Measurements from ENCODE around the gene FAM111B.

FAM111B gene

DNA sequence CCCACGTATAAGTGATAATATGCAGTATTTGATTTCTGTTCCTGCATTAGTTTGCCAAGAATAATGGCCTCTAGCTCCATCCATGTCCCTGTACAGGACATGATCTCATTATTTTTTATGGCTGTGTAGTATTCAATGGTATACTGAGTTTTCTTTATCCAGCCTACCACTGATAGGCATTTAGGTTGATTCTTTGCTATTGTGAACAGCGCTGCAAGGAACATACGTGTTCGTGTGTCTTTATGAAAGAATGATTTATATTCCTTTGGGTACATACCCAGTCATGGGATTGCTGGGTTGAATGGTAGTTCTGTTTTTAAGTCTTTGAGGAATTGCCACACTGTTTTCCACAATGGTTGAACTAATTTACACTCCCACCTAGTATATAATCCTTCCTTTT lies 34.2 kb downstream of the FAM111B start:
- ChIA-PET POLR2A (no interaction called here), CTCF (no interaction called here)
- DNase-seq (ENCODE audit: extremely low spot score) = no peak
- TF ChIP-seq FOXA1 (IDR thresholded peaks at IDR 0.05) (no peak), NFRKB (IDR thresholded peaks at IDR 0.05) (no peak), SP1 (IDR thresholded peaks at IDR 0.05) (no peak), TARDBP (IDR thresholded peaks at IDR 0.05) (no peak)

DNA sequence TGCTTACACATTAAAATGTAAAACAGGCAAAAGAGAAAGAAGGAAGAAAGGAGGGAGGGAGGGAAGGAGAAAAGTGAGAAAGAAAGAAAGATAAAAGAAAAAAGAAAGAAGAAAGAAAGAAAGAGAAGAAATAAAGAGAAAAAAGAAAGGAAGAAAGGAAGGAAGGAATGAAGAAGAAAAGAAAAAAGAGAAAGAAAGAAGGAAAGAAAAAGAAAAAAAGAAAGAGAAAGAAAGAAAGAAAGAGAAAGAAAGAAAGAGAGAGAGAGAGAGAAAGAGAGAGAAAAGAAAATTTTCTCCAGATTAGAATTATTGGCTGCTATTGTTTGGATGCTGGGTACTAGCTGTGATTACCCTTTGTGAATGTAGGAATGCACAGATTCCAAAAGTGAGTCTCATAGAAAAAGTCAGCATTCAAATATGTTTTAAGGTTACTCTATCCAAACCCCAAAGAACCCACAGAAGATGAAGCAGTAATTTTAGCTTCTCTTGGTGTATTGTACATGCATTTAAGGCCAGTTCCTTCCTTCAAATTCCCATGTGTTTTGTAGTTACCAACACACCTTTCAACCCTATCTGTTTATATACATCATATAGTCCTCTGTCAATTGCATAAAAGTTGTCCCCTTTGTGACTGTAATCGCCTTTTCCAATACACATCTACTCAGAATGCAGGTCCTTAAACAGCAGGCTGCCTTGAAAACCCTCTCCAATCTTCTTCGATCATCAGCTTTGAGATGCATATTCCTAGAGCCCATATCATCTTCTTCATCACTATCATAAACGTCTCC lies 34.8 kb downstream of the FAM111B start:
- POLR2A ChIA-PET = interaction anchor here (0.9 to 1.4 kb wide), 2 partner anchors 16 to 564 kb away, joined by 3 read pairs; no protein-coding TSS in a partner anchor
- TF ChIP-seq TARDBP (IDR thresholded peaks at IDR 0.05) (no peak), L3MBTL2 (conservative IDR thresholded peaks at IDR 0.05) (no peak), ZNF384 (IDR thresholded peaks at IDR 0.05) (no peak), SP1 (IDR thresholded peaks at IDR 0.05) (no peak), FOXK2 (IDR thresholded peaks at IDR 0.05) (no peak), LEF1 (IDR thresholded peaks at IDR 0.05; ENCODE audit: borderline replicate concordance) (no peak), ELF4 (IDR thresholded peaks at IDR 0.05) (no peak), BHLHE40 (IDR thresholded peaks at IDR 0.05; ENCODE audit: borderline replicate concordance) (no peak), SUZ12 (IDR thresholded peaks at IDR 0.05) (no peak), FOXA1 (IDR thresholded peaks at IDR 0.05) (no peak), FOXM1 (IDR thresholded peaks at IDR 0.05; ENCODE audit: borderline replicate concordance) (no peak), CTBP1 (IDR thresholded peaks at IDR 0.05; ENCODE audit: borderline replicate concordance) (no peak), HDGF (IDR thresholded peaks at IDR 0.05; ENCODE audit: borderline replicate concordance) (no peak), ARNT (IDR thresholded peaks at IDR 0.05) (no peak), NFRKB (IDR thresholded peaks at IDR 0.05) (no peak)
- TF ChIP-seq, protein P1, sequence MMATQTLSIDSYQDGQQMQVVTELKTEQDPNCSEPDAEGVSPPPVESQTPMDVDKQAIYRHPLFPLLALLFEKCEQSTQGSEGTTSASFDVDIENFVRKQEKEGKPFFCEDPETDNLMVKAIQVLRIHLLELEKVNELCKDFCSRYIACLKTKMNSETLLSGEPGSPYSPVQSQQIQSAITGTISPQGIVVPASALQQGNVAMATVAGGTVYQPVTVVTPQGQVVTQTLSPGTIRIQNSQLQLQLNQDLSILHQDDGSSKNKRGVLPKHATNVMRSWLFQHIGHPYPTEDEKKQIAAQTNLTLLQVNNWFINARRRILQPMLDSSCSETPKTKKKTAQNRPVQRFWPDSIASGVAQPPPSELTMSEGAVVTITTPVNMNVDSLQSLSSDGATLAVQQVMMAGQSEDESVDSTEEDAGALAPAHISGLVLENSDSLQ (IDR thresholded peaks at IDR 0.05) = no peak
- CTCF ChIA-PET = interaction anchor here (0.5 to 1.6 kb wide), 3 partner anchors 16 to 820 kb away, joined by 3 to 7 read pairs (median 5); no protein-coding TSS in a partner anchor
- DNase-seq (ENCODE audit: extremely low spot score) = no peak

- ChIA-PET POLR2A (interaction anchor here (0.9 to 1.4 kb wide), 2 partner anchors 15 to 565 kb away, joined by 3 read pairs; no protein-coding TSS in a partner anchor), CTCF (interaction anchor here (0.7 to 1.6 kb wide), 2 partner anchors 15 to 820 kb away, joined by 3 to 7 read pairs; no protein-coding TSS in a partner anchor)
- DNase-seq (ENCODE audit: extremely low spot score) = no peak
- TF ChIP-seq HDGF (IDR thresholded peaks at IDR 0.05; ENCODE audit: borderline replicate concordance) = no peak
- TF ChIP-seq TARDBP (IDR thresholded peaks at IDR 0.05) = no peak
- no peak for TF ChIP-seq ZNF384 (IDR thresholded peaks at IDR 0.05)
- TF ChIP-seq, protein P1 (IDR thresholded peaks at IDR 0.05) = no peak
- no peak for TF ChIP-seq CTBP1 (IDR thresholded peaks at IDR 0.05; ENCODE audit: borderline replicate concordance)
- TF ChIP-seq SUZ12 (IDR thresholded peaks at IDR 0.05) = no peak
- no peak for TF ChIP-seq ARNT (IDR thresholded peaks at IDR 0.05)
Measured at GRCh38 chr11:59142530-59143507, 35.8 kb downstream of the FAM111B start, which contains the start of gene FAM111A. Gene FAM111A (plus strand): TSS chr11:59142856. CDS start chr11:59148873, 6,017 bp downstream.

GRCh38 chr11:59144096-59144495 lies 37.1 kb downstream of the FAM111B start:
- no peak for DNase-seq (ENCODE audit: extremely low spot score)
- no peak for TF ChIP-seq CTBP1 (IDR thresholded peaks at IDR 0.05; ENCODE audit: borderline replicate concordance)
- no peak for TF ChIP-seq ARNT (IDR thresholded peaks at IDR 0.05)
- TF ChIP-seq FOXA1 (IDR thresholded peaks at IDR 0.05) = no peak
- TF ChIP-seq TARDBP (IDR thresholded peaks at IDR 0.05) = no peak
- no peak for TF ChIP-seq LEF1 (IDR thresholded peaks at IDR 0.05; ENCODE audit: borderline replicate concordance)
- no peak for TF ChIP-seq ZNF384 (IDR thresholded peaks at IDR 0.05)
- no peak for TF ChIP-seq SUZ12 (IDR thresholded peaks at IDR 0.05)
- TF ChIP-seq L3MBTL2 (conservative IDR thresholded peaks at IDR 0.05) = no peak
- ChIA-PET POLR2A (no interaction called here), CTCF (interaction anchor here (1.0 kb wide), 1 partner anchor 14 kb away, joined by 4 read pairs; no protein-coding TSS in a partner anchor)

DNA sequence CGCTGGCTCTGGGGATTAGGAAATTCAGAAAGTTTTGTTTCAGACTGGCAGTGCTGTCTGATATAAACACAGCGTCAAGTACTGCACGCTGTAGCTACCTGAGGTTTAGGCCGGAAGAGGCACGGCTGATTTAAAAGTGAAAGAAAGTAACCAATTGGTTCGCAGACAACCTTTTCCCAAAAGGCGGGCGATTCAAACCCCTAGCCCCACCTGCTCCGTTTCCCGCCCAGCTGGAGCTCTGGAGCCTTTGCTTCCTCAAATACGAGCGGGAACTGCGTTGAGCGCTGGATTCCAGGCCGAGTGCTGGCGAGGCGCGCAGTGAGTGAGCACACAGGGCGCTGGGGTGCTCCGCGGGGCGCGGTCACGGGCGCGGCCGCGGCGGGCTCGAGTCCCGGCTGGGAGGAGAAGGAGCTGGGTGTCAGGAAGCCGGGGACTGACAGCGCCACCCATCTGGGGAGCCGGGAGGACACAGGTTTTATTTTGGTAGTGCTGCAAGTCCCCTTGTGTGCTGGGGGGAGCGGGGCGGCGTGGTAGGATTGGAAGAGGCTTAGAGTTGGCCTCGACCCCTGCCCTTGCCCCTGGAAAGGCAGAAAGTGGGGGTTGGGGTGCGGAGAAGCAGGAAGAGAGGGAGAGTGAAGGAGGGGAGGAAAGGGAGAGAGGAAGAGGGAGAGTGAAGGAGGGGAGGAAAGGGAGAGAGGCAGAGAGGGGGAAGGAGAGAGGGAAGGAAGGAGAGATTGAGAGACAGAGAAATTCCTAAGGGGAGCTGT lies 37.7 kb downstream of the FAM111B start:
- no peak for TF ChIP-seq LEF1 (IDR thresholded peaks at IDR 0.05; ENCODE audit: borderline replicate concordance)
- no peak for TF ChIP-seq HDGF (IDR thresholded peaks at IDR 0.05; ENCODE audit: borderline replicate concordance)
- no peak for TF ChIP-seq FOXM1 (IDR thresholded peaks at IDR 0.05; ENCODE audit: borderline replicate concordance)
- TF ChIP-seq BHLHE40 (IDR thresholded peaks at IDR 0.05; ENCODE audit: borderline replicate concordance) = no peak
- TF ChIP-seq FOXK2 (IDR thresholded peaks at IDR 0.05) = no peak
- TF ChIP-seq FOXA1 (IDR thresholded peaks at IDR 0.05) = no peak
- TF ChIP-seq TARDBP (IDR thresholded peaks at IDR 0.05) = no peak
- TF ChIP-seq SP1 (IDR thresholded peaks at IDR 0.05) = no peak
- TF ChIP-seq NFRKB (IDR thresholded peaks at IDR 0.05) = no peak
- no peak for TF ChIP-seq CTBP1 (IDR thresholded peaks at IDR 0.05; ENCODE audit: borderline replicate concordance)
- CTCF ChIA-PET = interaction anchor here (1.0 kb wide), 1 partner anchor 13 kb away, joined by 4 read pairs; no protein-coding TSS in a partner anchor
- no peak for DNase-seq (ENCODE audit: extremely low spot score)
- POLR2A ChIA-PET = no interaction called here
